KMS-11 (cell line): ENCODE results near the gene GPRIN2.

ENCODE experiments used
- H2AFZ ChIP-seq: fragments of 200-600 bp; sonication (generic); 2 replicates; pipeline ENCODE4 v1.6.1; 2016; ENCODE audit warnings: antibody characterized with exemption, mixed run types, low read depth
- H3K27ac ChIP-seq: fragments of 200-600 bp; sonication (generic); 2 replicates; pipeline ENCODE4 v1.6.1; 2016; ENCODE audit warnings: mild to moderate bottlenecking, mixed run types
- H3K27me3 ChIP-seq: fragments of 200-600 bp; sonication (generic); 2 replicates; pipeline ENCODE4 v1.6.1; 2017; ENCODE audit warnings: mild to moderate bottlenecking, low read depth, mixed run types, moderate library complexity; ENCODE audit not compliant: insufficient read depth
- H3K36me3 ChIP-seq: fragments of 200-600 bp; sonication (generic); 2 replicates; pipeline ENCODE4 v1.6.1; 2017; ENCODE audit warnings: mild to moderate bottlenecking, mixed run types; ENCODE audit not compliant: insufficient read depth
- H3K4me1 ChIP-seq: fragments of 200-600 bp; sonication (generic); 2 replicates; pipeline ENCODE4 v1.6.1; 2016; ENCODE audit warnings: mild to moderate bottlenecking, low read depth, mixed run types; ENCODE audit not compliant: poor library complexity, severe bottlenecking
- H3K4me2 ChIP-seq: fragments of 200-600 bp; sonication (generic); 2 replicates; pipeline ENCODE4 v1.7.0; 2016; ENCODE audit warnings: mild to moderate bottlenecking, mixed run types
- H3K4me3 ChIP-seq: fragments of 200-600 bp; sonication (generic); IDR thresholded peaks from 2 replicates; pipeline ENCODE4 v1.6.1; 2017; ENCODE audit warnings: low read depth, low read length, mixed read lengths; ENCODE audit not compliant: insufficient read depth
- H3K79me2 ChIP-seq: fragments of 200-600 bp; sonication (generic); 2 replicates; pipeline ENCODE4 v1.6.1; 2016; ENCODE audit warnings: low read depth, mixed run types; ENCODE audit not compliant: insufficient read depth
- H3K9ac ChIP-seq: fragments of 200-600 bp; sonication (generic); 2 replicates; pipeline ENCODE4 v1.6.1; 2016; ENCODE audit warnings: mild to moderate bottlenecking, mixed run types
- H4K20me1 ChIP-seq: fragments of 200-600 bp; sonication (generic); 2 replicates; pipeline ENCODE4 v1.6.1; 2016; ENCODE audit warnings: mild to moderate bottlenecking, mixed run types; ENCODE audit not compliant: insufficient read depth
- CTCF ChIP-seq: fragments of 200-600 bp; sonication (generic); conservative IDR thresholded peaks from 2 replicates; pipeline ENCODE4 v1.6.1; 2017; ENCODE audit warnings: low read depth, mild to moderate bottlenecking, antibody characterized with exemption, low read length, moderate library complexity, mixed read lengths

The GPRIN2 gene

DNA sequence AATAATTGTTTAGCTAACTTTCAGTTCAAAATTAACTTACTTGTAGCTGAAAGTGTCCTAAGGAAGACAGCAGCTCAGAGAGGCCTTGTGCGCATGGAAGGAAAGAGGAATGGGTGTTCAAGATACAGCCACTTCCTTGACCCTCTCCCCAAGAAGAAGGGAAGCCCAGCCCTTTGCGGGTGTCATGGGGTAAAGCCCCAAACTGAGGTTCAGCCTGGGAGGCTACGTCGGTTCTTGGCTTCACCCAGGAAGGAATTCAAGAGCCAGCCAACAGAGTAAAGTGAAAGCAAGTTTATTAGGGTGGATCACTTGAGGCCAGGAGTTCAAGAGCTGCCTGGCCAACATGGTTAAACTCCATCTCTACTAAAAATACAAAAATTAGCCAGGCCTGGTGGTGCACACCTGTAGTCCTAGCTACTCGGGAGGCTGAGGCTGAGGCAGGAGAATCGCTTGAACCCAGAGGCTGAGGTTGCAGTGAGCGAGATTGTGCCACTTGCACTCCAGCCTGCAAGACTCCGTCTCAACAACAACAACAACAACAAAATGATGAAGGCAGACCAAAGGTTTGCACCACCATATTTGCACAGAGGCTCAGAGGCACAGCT is 15.9 kb downstream of the GPRIN2 start:
- Histone ChIP-seq H4K20me1 (no peaks in the 10 kb centered on the region), H3K79me2 (no peaks in the 10 kb centered on the region), H3K4me3 (no peak overlapping the region), H3K27ac (no peak overlapping the region), H3K4me2 (no peak overlapping the region), H3K9ac (no peak overlapping the region), H3K27me3 (no peaks in the 10 kb centered on the region), H2AFZ (no peak overlapping the region), H3K36me3 (no peaks in the 10 kb centered on the region), H3K4me1 (no peaks in the 10 kb centered on the region)
- no peak for TF ChIP-seq CTCF

- Histone ChIP-seq H3K9ac (no peak overlapping the region), H3K4me2 (no peak overlapping the region), H3K4me3 (no peak overlapping the region), H3K79me2 (no peaks in the 10 kb centered on the region), H2AFZ (no peak overlapping the region), H3K4me1 (no peaks in the 10 kb centered on the region), H3K27ac (no peak overlapping the region), H3K27me3 (no peaks in the 10 kb centered on the region), H4K20me1 (no peaks in the 10 kb centered on the region), H3K36me3 (no peaks in the 10 kb centered on the region)
- no peak for TF ChIP-seq CTCF
Measured at GRCh38 chr10:46539596-46540411, 16.7 kb downstream of the GPRIN2 start.

DNA sequence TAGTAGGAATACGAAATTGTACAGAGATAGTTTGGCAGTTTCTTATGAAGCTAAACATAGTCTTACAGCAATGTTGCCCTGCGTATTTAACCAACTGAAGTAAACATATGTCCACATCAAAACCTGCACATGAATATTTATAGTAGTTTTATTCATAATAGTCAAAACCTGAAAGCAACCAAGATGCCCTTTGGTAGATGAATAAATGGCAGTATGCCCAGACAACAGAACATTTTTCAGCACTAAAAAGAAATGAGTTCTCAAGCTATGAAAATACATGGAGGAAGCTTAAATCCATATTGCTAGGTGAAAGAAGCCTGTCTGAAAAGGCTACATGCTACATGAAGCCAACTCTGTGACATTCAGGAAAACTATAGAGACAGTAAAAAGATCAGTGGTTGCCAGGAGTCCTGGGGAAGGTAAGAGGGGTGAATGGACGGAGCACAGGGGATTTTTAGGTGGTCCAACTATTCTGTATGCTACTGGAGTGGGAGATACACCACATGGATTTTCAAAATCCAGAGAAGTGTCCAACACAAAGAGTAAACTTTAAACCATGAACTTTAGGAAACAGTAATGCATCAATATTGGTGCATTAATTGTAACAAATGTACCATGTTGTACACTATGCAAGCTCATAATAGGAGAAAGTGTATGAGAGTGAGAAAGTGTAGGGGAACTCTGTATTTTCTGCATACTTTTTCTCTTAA is 17.6 kb downstream of the GPRIN2 start:
- H2AFZ ChIP-seq: no peak overlapping the region
- H3K79me2 ChIP-seq: no peaks in the 10 kb centered on the region
- no peak overlapping the region for H3K27ac ChIP-seq
- H3K27me3 ChIP-seq: no peaks in the 10 kb centered on the region
- no peak overlapping the region for H3K4me3 ChIP-seq
- H4K20me1 ChIP-seq: no peaks in the 10 kb centered on the region
- no peak overlapping the region for H3K4me2 ChIP-seq
- no peaks in the 10 kb centered on the region for H3K36me3 ChIP-seq
- no peaks in the 10 kb centered on the region for H3K4me1 ChIP-seq
- TF ChIP-seq CTCF: no peak
- no peak overlapping the region for H3K9ac ChIP-seq

DNA sequence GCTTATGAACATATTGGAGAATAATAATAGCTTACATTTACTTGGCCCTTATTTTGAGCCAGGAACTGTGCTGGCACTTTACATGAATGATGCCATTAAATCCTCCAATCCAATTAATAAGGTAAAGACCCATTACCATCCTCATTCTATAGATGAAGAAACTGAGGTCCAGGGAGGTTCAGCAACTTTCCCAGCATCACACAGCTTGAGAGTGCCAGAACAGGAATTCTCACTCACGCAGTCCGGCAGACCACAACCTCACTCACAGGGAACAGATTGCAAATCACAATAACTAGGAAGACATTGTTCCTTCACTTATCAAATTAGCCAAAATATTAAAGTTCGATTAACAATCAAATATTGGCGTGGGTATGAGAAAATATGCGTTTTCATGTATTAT is 18.3 kb downstream of the GPRIN2 start:
- no peak overlapping the region for H3K27ac ChIP-seq
- TF ChIP-seq CTCF: no peak
- no peaks in the 10 kb centered on the region for H4K20me1 ChIP-seq
- no peaks in the 10 kb centered on the region for H3K36me3 ChIP-seq
- H3K4me1 ChIP-seq: no peaks in the 10 kb centered on the region
- H3K9ac ChIP-seq: no peak overlapping the region
- H3K27me3 ChIP-seq: no peaks in the 10 kb centered on the region
- no peak overlapping the region for H3K4me2 ChIP-seq
- H3K4me3 ChIP-seq: no peak overlapping the region
- no peaks in the 10 kb centered on the region for H3K79me2 ChIP-seq
- no peak overlapping the region for H2AFZ ChIP-seq
